ENCODE results near the gene CAMK2D. TPM values are rescaled to one million over a fixed set of nuclear protein-coding genes. Genes with fewer than 3 reads are reported as not detected.

The CAMK2D gene
- total RNA-seq, 4 donors from 2014 or later: 45.9 to 67.1 (median 56.2) TPM

GRCh38 chr4:113783289-113783688 lies 21.8 kb upstream of the CAMK2D start:
- WGBS, 2 donors (ENCODE audit: low coverage in 1 of 2): 93% methylated on average over 2 of the region's 2 CpGs; no CpG with 5 or more reads in 1 of the 2 donors
- TF ChIP-seq, protein P1, sequence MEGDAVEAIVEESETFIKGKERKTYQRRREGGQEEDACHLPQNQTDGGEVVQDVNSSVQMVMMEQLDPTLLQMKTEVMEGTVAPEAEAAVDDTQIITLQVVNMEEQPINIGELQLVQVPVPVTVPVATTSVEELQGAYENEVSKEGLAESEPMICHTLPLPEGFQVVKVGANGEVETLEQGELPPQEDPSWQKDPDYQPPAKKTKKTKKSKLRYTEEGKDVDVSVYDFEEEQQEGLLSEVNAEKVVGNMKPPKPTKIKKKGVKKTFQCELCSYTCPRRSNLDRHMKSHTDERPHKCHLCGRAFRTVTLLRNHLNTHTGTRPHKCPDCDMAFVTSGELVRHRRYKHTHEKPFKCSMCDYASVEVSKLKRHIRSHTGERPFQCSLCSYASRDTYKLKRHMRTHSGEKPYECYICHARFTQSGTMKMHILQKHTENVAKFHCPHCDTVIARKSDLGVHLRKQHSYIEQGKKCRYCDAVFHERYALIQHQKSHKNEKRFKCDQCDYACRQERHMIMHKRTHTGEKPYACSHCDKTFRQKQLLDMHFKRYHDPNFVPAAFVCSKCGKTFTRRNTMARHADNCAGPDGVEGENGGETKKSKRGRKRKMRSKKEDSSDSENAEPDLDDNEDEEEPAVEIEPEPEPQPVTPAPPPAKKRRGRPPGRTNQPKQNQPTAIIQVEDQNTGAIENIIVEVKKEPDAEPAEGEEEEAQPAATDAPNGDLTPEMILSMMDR (IDR thresholded peaks at IDR 0.05): no peak
- TF ChIP-seq POLR2A (IDR thresholded peaks at IDR 0.05) (no peak), EP300 (IDR thresholded peaks at IDR 0.05) (no peak), POLR2AphosphoS5 (IDR thresholded peaks at IDR 0.05) (no peak)
- H3K4me3 ChIP-seq: no peak overlapping the region
- no peaks in the 10 kb centered on the region for H3K27me3 ChIP-seq
- no peaks in the 10 kb centered on the region for H3K36me3 ChIP-seq
- no peaks in the 10 kb centered on the region for H3K9me3 ChIP-seq
- peaks cover 0 to 12% (median 0%) of the 10 kb centered on the region in 3 donors for H3K4me1 ChIP-seq
- no peak for ATAC-seq
- H3K27ac ChIP-seq: no peak overlapping the region

DNA sequence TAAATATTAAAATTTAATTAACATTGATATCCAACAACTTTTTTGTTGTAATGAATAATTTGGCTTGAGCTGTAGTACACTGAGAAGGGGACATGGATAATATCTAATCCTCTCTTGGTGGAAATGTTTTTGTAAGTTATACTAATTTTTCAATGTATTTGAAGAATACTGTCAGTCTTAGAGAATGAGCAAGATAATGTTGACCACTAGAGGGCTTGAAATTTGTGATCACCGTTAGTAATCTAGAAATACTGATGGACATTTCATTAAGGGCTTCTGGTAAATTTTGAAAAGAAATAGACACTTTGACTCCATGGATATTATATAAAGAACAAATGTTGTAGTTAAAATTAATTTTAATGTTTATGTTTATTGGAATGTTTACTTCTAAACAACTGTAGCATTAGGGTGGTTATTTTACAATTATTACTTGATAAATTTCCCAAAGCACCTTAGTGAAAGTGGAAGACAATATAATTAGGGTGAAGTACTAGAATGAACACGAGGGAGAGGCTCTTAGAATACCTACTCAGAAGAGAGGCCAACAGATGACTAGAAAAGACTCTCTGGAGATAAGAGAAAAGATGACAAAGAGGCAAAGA lies 20.0 kb upstream of the CAMK2D start:
- no peak for ATAC-seq
- WGBS, 2 donors (ENCODE audit: low coverage in 1 of 2): 7 to 8% methylated on average over 2 of the region's 2 CpGs
- TF ChIP-seq POLR2AphosphoS5 (IDR thresholded peaks at IDR 0.05): no peak
- TF ChIP-seq, protein P1 (IDR thresholded peaks at IDR 0.05): peak; percentile 51 to 63 (median 60)
- TF ChIP-seq POLR2A (IDR thresholded peaks at IDR 0.05): no peak
- no peak for TF ChIP-seq EP300 (IDR thresholded peaks at IDR 0.05)

DNA sequence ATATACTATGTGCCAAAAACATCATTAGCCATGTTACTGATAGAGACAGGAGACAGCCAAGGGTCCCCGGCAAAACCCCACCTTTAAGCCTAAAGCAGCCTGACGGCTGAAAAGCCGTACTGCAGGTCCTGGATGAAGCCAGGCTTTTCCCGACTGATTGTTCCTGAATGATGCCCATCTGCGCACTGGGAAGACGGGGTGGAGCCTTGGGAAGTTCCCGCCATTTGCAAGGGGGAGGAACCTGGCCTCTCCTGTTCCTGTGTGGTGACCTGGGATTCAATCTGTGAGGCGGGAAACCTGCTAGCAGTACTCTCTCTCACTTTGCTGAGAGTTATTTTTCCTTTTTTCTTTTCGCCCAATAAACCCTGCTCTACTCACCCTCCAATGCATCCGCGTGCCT lies 15.1 kb upstream of the CAMK2D start:
- 90 to 95% methylated on average over 8 to 11 of the region's 11 CpGs for WGBS, 2 donors (ENCODE audit: low coverage in 1 of 2)
- Histone ChIP-seq H3K4me1 (no peaks in the 10 kb centered on the region), H3K9me3 (no peaks in the 10 kb centered on the region), H3K27ac (no peak overlapping the region), H3K27me3 (no peaks in the 10 kb centered on the region), H3K36me3 (no peaks in the 10 kb centered on the region), H3K4me3 (no peak overlapping the region)
- TF ChIP-seq POLR2AphosphoS5 (IDR thresholded peaks at IDR 0.05) (no peak), EP300 (IDR thresholded peaks at IDR 0.05) (no peak), POLR2A (IDR thresholded peaks at IDR 0.05) (no peak)
- TF ChIP-seq, protein P1 (IDR thresholded peaks at IDR 0.05): no peak
- ATAC-seq: no peak

More for the DNA sequence above, 20.0 kb upstream of the CAMK2D start:
- no peak overlapping the region for H3K27ac ChIP-seq
- no peaks in the 10 kb centered on the region for H3K36me3 ChIP-seq
- H3K27me3 ChIP-seq: no peaks in the 10 kb centered on the region
- no peak overlapping the region for H3K4me3 ChIP-seq
- H3K4me1 ChIP-seq: peaks cover 0 to 12% (median 0%) of the 10 kb centered on the region in 3 donors
- no peaks in the 10 kb centered on the region for H3K9me3 ChIP-seq

GRCh38 chr4:113776016-113776415 lies 14.5 kb upstream of the CAMK2D start:
- no peak for TF ChIP-seq POLR2AphosphoS5 (IDR thresholded peaks at IDR 0.05)
- no peak for TF ChIP-seq EP300 (IDR thresholded peaks at IDR 0.05)
- no peak for TF ChIP-seq POLR2A (IDR thresholded peaks at IDR 0.05)
- TF ChIP-seq, protein P1 (IDR thresholded peaks at IDR 0.05): no peak
- H3K36me3 ChIP-seq: no peaks in the 10 kb centered on the region
- WGBS, 2 donors (ENCODE audit: low coverage in 1 of 2): 83 to 100% methylated on average over 2 to 4 of the region's 4 CpGs
- H3K9me3 ChIP-seq: no peaks in the 10 kb centered on the region
- no peaks in the 10 kb centered on the region for H3K4me1 ChIP-seq
- no peak overlapping the region for H3K4me3 ChIP-seq
- H3K27ac ChIP-seq: no peak overlapping the region
- H3K27me3 ChIP-seq: no peaks in the 10 kb centered on the region
- no peak for ATAC-seq

- Histone ChIP-seq H3K27me3 (no peaks in the 10 kb centered on the region), H3K9me3 (no peaks in the 10 kb centered on the region), H3K36me3 (no peaks in the 10 kb centered on the region), H3K27ac (no peak overlapping the region), H3K4me1 (no peaks in the 10 kb centered on the region), H3K4me3 (no peak overlapping the region)
- ATAC-seq: no peak
- TF ChIP-seq EP300 (IDR thresholded peaks at IDR 0.05): no peak
- no peak for TF ChIP-seq POLR2AphosphoS5 (IDR thresholded peaks at IDR 0.05)
- TF ChIP-seq, protein P1 (IDR thresholded peaks at IDR 0.05): no peak
- TF ChIP-seq POLR2A (IDR thresholded peaks at IDR 0.05): no peak
- WGBS, 2 donors (ENCODE audit: low coverage in 1 of 2): 87 to 92% methylated on average over 3 of the region's 3 CpGs
Observed at GRCh38 chr4:113773756-113774155, 12.2 kb upstream of the CAMK2D start.
